K562 (cell line): Measurements from ENCODE around the gene CHSY1. TPM values are rescaled to one million over a fixed set of nuclear protein-coding genes. Genes with fewer than 3 reads are reported as not detected.

Source experiments
- BDP1 ChIP-seq: IDR thresholded peaks from 3 replicates; pipeline ENCODE4 v1.6.1; 2011; ENCODE audit not compliant: insufficient read length, insufficient read depth
- BRD4 ChIP-seq: fragments of 200-600 bp; sonication (generic); IDR thresholded peaks from 2 replicates; pipeline ENCODE4 v1.6.1; 2017; ENCODE audit warnings: inconsistent platforms
- BRF2 ChIP-seq: IDR thresholded peaks from 3 replicates; pipeline ENCODE4 v1.6.1; 2011; ENCODE audit warnings: borderline replicate concordance, mild to moderate bottlenecking; ENCODE audit not compliant: insufficient read length, insufficient read depth
- CBX2 ChIP-seq: fragments of 200-600 bp; sonication (generic); IDR thresholded peaks from one replicate; pipeline ENCODE4 v1.6.1; 2012; ENCODE audit warnings: mild to moderate bottlenecking, low read length, inconsistent platforms; ENCODE audit not compliant: insufficient read depth, poor library complexity, severe bottlenecking
- DEAF1 ChIP-seq: fragments of 450-650 bp; formaldehyde crosslinking; IDR thresholded peaks from 2 replicates; pipeline ENCODE4 v1.4.0; 2020; ENCODE audit warnings: mild to moderate bottlenecking, moderate library complexity
- EP300 ChIP-seq: IDR thresholded peaks from 2 replicates; pipeline ENCODE4 v1.6.1; 2012; ENCODE audit warnings: low read length, improper control_type of control experiment
- GATA2 ChIP-seq: sonication (generic); formaldehyde crosslinking; IDR thresholded peaks from 2 replicates; pipeline ENCODE4 v1.4.0; 2020; ENCODE audit warnings: mild to moderate bottlenecking, missing genetic modification reagents
- GTF2F1 ChIP-seq: IDR thresholded peaks from 2 replicates; pipeline ENCODE4 v1.6.1; 2011; ENCODE audit warnings: low read depth, low read length, improper control_type of control experiment
- MTF1 ChIP-seq: fragments of 250-450 bp; sonication (Bioruptor Pico); IDR thresholded peaks from 2 replicates; pipeline ENCODE4 v1.9.0; 2021; ENCODE audit warnings: moderate library complexity, mild to moderate bottlenecking, inconsistent platforms, borderline replicate concordance
- NFE2L1 ChIP-seq: fragments of 450-650 bp; IDR thresholded peaks from 2 replicates; pipeline ENCODE4 v1.6.1; 2016; ENCODE audit warnings: missing genetic modification characterization, low read depth, mild to moderate bottlenecking, missing compliant biosample characterization, moderate library complexity, borderline replicate concordance
- PHTF2 ChIP-seq: fragments of 250-450 bp; sonication (Bioruptor Pico); IDR thresholded peaks from 2 replicates; pipeline ENCODE4 v1.5.0; 2021; ENCODE audit warnings: mild to moderate bottlenecking
- RBM34 ChIP-seq: fragments of 200-400 bp; formaldehyde crosslinking; IDR thresholded peaks from 2 replicates; pipeline ENCODE4 v1.6.1; 2018; ENCODE audit warnings: low read length, borderline replicate concordance; ENCODE audit not compliant: insufficient read depth
- ZFX ChIP-seq: sonication (generic); formaldehyde crosslinking; IDR thresholded peaks from 2 replicates; pipeline ENCODE4 v1.8.0; 2022; ENCODE audit warnings: mild to moderate bottlenecking, missing genetic modification reagents, moderate library complexity
- ZNF12 ChIP-seq: sonication (generic); formaldehyde crosslinking; IDR thresholded peaks from 2 replicates; pipeline ENCODE4 v1.4.0; 2020; ENCODE audit warnings: mild to moderate bottlenecking, missing genetic modification reagents
- polyA plus RNA-seq, 8 experiments: library from polyadenylated mRNA; depleted of rRNA in 4 of 8; stranded (reverse) in 5 of 8; unstranded in 3 of 8; fragments of >200 nt; fragmentation: Nextera tagmentation in 2 of 8; fragmentation: Illumina TruSeq in 1 of 8; extraction: Ambion mirVana in 2 of 8; extraction: Trizol in 1 of 8; gene quantifications; 2 replicates each; pipeline versions ENCODE4 v1.2.1 to v1.2.3, GENCODE V29; 2011 to 2014; ENCODE audit warnings: inconsistent platforms in 1 of 8, missing spikeins in 1 of 8
- total RNA-seq, 7 experiments: library from RNA; depleted of rRNA in 6 of 7; stranded (reverse); fragments of >200 nt in 6 of 7; fragmentation: Illumina TruSeq in 2 of 7; extraction: Trizol in 2 of 7; gene quantifications; 2 replicates each; pipeline versions ENCODE4 v1.2.1 to v1.2.3, GENCODE V29; 2011 to 2021; ENCODE audit warnings: low replicate concordance in 1 of 7
- TF ChIP-seq, protein P1 (sequence below), 2 experiments: fragments of 450-650 bp; IDR thresholded peaks; 2 replicates each; pipeline ENCODE4 v1.6.1; 2016
- TF ChIP-seq, protein P2 (sequence below): fragments of 250-450 bp; sonication (Bioruptor Pico); IDR thresholded peaks from 2 replicates; pipeline ENCODE4 v1.4.0; 2020; ENCODE audit warnings: borderline replicate concordance
- TF ChIP-seq, protein P3 (sequence below): fragments of 200-800 bp; sonication (Bioruptor generic); IDR thresholded peaks from 2 replicates; pipeline ENCODE4 v1.6.1; 2017; ENCODE audit warnings: missing genetic modification characterization, missing compliant biosample characterization

CHSY1 gene
- total and polyA plus RNA-seq, 9 of the 15 experiments (the other 6 are each of a cell fraction or from before 2014, with no cell fraction given), result 7.0 to 16.4 (median 13.4) TPM

DNA sequence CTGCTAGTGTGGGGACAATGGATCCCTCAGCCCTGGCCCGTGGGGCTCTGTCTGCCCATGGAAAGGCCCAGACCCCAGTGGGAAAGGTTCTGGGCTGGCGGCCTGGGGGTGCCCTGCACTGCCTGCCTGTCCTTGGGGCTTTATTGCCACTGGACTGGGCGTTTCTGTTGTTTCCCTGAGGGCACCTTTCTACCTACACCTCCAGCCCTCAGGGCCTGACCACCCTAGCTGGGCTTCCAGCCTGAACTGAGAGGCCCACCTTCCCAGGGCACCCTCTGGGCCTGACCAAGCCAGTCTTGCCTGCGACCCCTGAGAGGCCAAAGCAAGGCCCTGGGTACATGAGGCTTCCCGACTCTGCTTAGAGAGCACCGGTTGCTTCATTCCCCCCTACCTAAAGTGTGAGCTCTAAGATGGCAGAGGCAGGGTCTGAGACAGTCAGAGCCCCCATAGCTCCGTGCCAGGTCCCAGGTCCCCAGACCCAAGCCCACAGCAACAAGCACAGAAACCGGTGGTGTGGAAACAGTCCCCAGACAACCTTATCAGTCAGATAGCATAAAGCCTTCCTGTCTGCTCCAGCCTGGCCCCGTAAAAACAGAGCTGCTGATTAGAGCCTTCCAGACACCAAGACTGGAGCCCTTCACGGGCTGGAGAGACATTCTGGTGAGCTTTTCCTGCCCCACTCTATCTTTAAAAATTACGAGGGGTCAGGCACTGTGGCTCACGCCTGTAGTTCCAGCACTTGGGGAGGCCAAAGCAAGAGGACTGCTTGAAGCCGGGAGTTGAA is 102.8 kb downstream of the CHSY1 start (continued):
- TF ChIP-seq BRF2 (no peak), PHTF2 (CRISPR knock-in tag) (no peak), RBM34 (no peak), CBX2 (no peak), ZFX (CRISPR knock-in tag) (peak; percentile 44), NFE2L1 (tag) (no peak), MTF1 (CRISPR knock-in tag) (no peak), EP300 (0 out of 2 replicates have a peak, but pooled peaks have one; percentile 40), GTF2F1 (no peak), ZNF12 (CRISPR knock-in tag) (no peak), DEAF1 (no peak), BDP1 (no peak), BRD4 (no peak), GATA2 (0 out of 2 replicates have a peak, but pooled peaks have one; percentile 18)
- TF ChIP-seq, protein P1, sequence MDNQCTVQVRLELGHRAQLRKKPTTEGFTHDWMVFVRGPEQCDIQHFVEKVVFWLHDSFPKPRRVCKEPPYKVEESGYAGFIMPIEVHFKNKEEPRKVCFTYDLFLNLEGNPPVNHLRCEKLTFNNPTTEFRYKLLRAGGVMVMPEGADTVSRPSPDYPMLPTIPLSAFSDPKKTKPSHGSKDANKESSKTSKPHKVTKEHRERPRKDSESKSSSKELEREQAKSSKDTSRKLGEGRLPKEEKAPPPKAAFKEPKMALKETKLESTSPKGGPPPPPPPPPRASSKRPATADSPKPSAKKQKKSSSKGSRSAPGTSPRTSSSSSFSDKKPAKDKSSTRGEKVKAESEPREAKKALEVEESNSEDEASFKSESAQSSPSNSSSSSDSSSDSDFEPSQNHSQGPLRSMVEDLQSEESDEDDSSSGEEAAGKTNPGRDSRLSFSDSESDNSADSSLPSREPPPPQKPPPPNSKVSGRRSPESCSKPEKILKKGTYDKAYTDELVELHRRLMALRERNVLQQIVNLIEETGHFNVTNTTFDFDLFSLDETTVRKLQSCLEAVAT (IDR thresholded peaks at IDR 0.05), result no peak
- TF ChIP-seq, protein P2, sequence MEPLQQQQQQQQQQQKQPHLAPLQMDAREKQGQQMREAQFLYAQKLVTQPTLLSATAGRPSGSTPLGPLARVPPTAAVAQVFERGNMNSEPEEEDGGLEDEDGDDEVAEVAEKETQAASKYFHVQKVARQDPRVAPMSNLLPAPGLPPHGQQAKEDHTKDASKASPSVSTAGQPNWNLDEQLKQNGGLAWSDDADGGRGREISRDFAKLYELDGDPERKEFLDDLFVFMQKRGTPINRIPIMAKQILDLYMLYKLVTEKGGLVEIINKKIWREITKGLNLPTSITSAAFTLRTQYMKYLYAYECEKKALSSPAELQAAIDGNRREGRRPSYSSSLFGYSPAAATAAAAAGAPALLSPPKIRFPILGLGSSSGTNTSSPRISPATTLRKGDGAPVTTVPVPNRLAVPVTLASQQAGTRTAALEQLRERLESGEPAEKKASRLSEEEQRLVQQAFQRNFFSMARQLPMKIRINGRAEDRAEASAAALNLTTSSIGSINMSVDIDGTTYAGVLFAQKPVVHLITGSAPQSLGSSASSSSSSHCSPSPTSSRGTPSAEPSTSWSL (CRISPR knock-in tag), result no peak
- TF ChIP-seq, protein P3, sequence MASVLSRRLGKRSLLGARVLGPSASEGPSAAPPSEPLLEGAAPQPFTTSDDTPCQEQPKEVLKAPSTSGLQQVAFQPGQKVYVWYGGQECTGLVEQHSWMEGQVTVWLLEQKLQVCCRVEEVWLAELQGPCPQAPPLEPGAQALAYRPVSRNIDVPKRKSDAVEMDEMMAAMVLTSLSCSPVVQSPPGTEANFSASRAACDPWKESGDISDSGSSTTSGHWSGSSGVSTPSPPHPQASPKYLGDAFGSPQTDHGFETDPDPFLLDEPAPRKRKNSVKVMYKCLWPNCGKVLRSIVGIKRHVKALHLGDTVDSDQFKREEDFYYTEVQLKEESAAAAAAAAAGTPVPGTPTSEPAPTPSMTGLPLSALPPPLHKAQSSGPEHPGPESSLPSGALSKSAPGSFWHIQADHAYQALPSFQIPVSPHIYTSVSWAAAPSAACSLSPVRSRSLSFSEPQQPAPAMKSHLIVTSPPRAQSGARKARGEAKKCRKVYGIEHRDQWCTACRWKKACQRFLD (CRISPR knock-in tag), result no peak; the same call in 1 of the 2 replicates
